ENCODE measurements around the gene SNRPD2. TPM values are rescaled to one million over a fixed set of nuclear protein-coding genes. Genes with fewer than 3 reads are reported as not detected.
"Not testable (repeated sequence)": the region's sequence is repeated elsewhere in the genome, so short reads cannot be mapped to it uniquely, and the experiment has no call there.

Gene SNRPD2
- 100 to 1,000 TPM; 449 to 481 TPM for total RNA-seq

GRCh38 chr19:45691516-45692186 lies at the start of gene SNRPD2:
TSS of gene SNRPD2 (minus strand) at chr19:45691953. CDS start at chr19:45691888, 65 bp downstream.
- Mint-ChIP-seq H3K9me3 (no peaks in the 10 kb centered on the region), H3K4me3 (peak within 1 kb of the TSS; percentile 86 to 97), H3K27me3 (ENCODE audit: low read depth) (no peaks in the 10 kb centered on the region), H3K27ac (peak within 1 kb of the TSS; percentile 95), H3K36me3 (ENCODE audit: insufficient read depth in 2 of 2) (peaks cover 7 to 25% of the 10 kb centered on the region in 2 donors), H3K4me1 (ENCODE audit: low read depth) (peaks cover 30% of the 10 kb centered on the region)
- peak; percentile 61 for ATAC-seq (replicated peaks in 1 of 2)
- peak; percentile 94 to 95 for DNase-seq

GRCh38 chr19:45739498-45740439 lies 48.0 kb upstream of the SNRPD2 start:
- Mint-ChIP-seq H3K9me3 (no peaks in the 10 kb centered on the region), H3K4me1 (ENCODE audit: low read depth) (no peaks in the 10 kb centered on the region), H3K27ac (no peak overlapping the region), H3K27me3 (ENCODE audit: low read depth) (no peaks in the 10 kb centered on the region), H3K4me3 (no peak overlapping the region), H3K36me3 (ENCODE audit: insufficient read depth in 2 of 2) (no peaks in the 10 kb centered on the region)
- DNase-seq, result no peak
- no peak for ATAC-seq (replicated peaks in 1 of 2)

GRCh38 chr19:45733160-45733810 lies 41.5 kb upstream of the SNRPD2 start, which contains the start of gene MEIOSIN:
TSS of gene MEIOSIN (plus strand) at chr19:45733439. CDS start at chr19:45735377, 1,938 bp downstream.
- Mint-ChIP-seq H3K27ac (peak within 1 kb of the TSS; percentile 22), H3K4me1 (ENCODE audit: low read depth) (peaks cover 21% of the 10 kb centered on the region), H3K9me3 (no peaks in the 10 kb centered on the region), H3K36me3 (ENCODE audit: insufficient read depth in 2 of 2) (peaks cover 1 to 2% of the 10 kb centered on the region in 2 donors), H3K4me3 (no peak within 1 kb of the TSS), H3K27me3 (ENCODE audit: low read depth) (no peaks in the 10 kb centered on the region)
- ATAC-seq (replicated peaks in 1 of 2) (no peak), DNase-seq (no peak)

GRCh38 chr19:45730368-45731288 lies 38.9 kb upstream of the SNRPD2 start, which contains the start of gene FBXO46:
TSS of gene FBXO46 (minus strand) at chr19:45730896. CDS start at chr19:45713495, 17,401 bp downstream.
- Mint-ChIP-seq H3K27ac (peak within 1 kb of the TSS; percentile 71), H3K36me3 (ENCODE audit: insufficient read depth in 2 of 2) (peaks cover 1 to 2% of the 10 kb centered on the region in 2 donors), H3K9me3 (no peaks in the 10 kb centered on the region), H3K4me1 (ENCODE audit: low read depth) (peaks cover 36% of the 10 kb centered on the region), H3K4me3 (peak within 1 kb of the TSS; percentile 93 to 96), H3K27me3 (ENCODE audit: low read depth) (no peaks in the 10 kb centered on the region)
- DNase-seq, result peak; percentile 93 to 96
- ATAC-seq (replicated peaks in 1 of 2), result peak; percentile 99 to 100

GRCh38 chr19:45729800-45730290 lies 38.1 kb upstream of the SNRPD2 start:
- ATAC-seq (replicated peaks in 1 of 2), result no peak
- Mint-ChIP-seq H3K9me3 (no peaks in the 10 kb centered on the region), H3K4me1 (ENCODE audit: low read depth) (peaks cover 36% of the 10 kb centered on the region), H3K4me3 (peak overlapping the region; percentile 93 to 96), H3K36me3 (ENCODE audit: insufficient read depth in 2 of 2) (peaks cover 1 to 2% of the 10 kb centered on the region in 2 donors), H3K27me3 (ENCODE audit: low read depth) (no peaks in the 10 kb centered on the region), H3K27ac (peak overlapping the region; percentile 71)
- DNase-seq, result no peak

GRCh38 chr19:45728683-45729082 lies 36.9 kb upstream of the SNRPD2 start:
- DNase-seq; ATAC-seq (replicated peaks in 1 of 2); H3K9me3 Mint-ChIP-seq; H3K27me3 Mint-ChIP-seq (ENCODE audit: low read depth); H3K36me3 Mint-ChIP-seq (ENCODE audit: insufficient read depth in 2 of 2): not testable (repeated sequence)
- Mint-ChIP-seq H3K4me1 (ENCODE audit: low read depth) (peaks cover 42% of the 10 kb centered on the region), H3K4me3 (peak overlapping the region in 1 of 2 donors; percentile 62), H3K27ac (peak overlapping the region; percentile 40)

- H3K4me1 Mint-ChIP-seq (ENCODE audit: low read depth), result peaks cover 41% of the 10 kb centered on the region
- DNase-seq; H3K9me3 Mint-ChIP-seq; ATAC-seq (replicated peaks in 1 of 2); H3K27me3 Mint-ChIP-seq (ENCODE audit: low read depth); H3K4me3 Mint-ChIP-seq: not testable (repeated sequence)
- H3K27ac Mint-ChIP-seq, result peak overlapping the region; percentile 72
- peaks cover 4 to 18% of the 10 kb centered on the region in 2 donors for H3K36me3 Mint-ChIP-seq (ENCODE audit: insufficient read depth in 2 of 2)
Observed at GRCh38 chr19:45720065-45720464, 28.3 kb upstream of the SNRPD2 start.

- no peak for ATAC-seq (replicated peaks in 1 of 2)
- no peaks in the 10 kb centered on the region for H3K27me3 Mint-ChIP-seq (ENCODE audit: low read depth)
- H3K9me3 Mint-ChIP-seq, result no peaks in the 10 kb centered on the region
- H3K4me3 Mint-ChIP-seq, result peak overlapping the region; percentile 98 to 99
- peaks cover 34% of the 10 kb centered on the region for H3K4me1 Mint-ChIP-seq (ENCODE audit: low read depth)
- H3K36me3 Mint-ChIP-seq (ENCODE audit: insufficient read depth in 2 of 2), result peaks cover 4 to 18% of the 10 kb centered on the region in 2 donors
- H3K27ac Mint-ChIP-seq, result peak overlapping the region; percentile 82
- peak in 1 of 2 donors; percentile 17 for DNase-seq
Observed at GRCh38 chr19:45717983-45718650, 26.4 kb upstream of the SNRPD2 start.

GRCh38 chr19:45717131-45717982 lies 25.6 kb upstream of the SNRPD2 start:
- H3K36me3 Mint-ChIP-seq (ENCODE audit: insufficient read depth in 2 of 2), result peaks cover 4 to 18% of the 10 kb centered on the region in 2 donors
- H3K27me3 Mint-ChIP-seq (ENCODE audit: low read depth), result no peaks in the 10 kb centered on the region
- peak overlapping the region; percentile 98 to 99 for H3K4me3 Mint-ChIP-seq
- peak overlapping the region; percentile 92 for H3K27ac Mint-ChIP-seq
- H3K9me3 Mint-ChIP-seq, result no peaks in the 10 kb centered on the region
- ATAC-seq (replicated peaks in 1 of 2) (peak; percentile 98), DNase-seq (peak; percentile 98 to 99)
- peaks cover 30% of the 10 kb centered on the region for H3K4me1 Mint-ChIP-seq (ENCODE audit: low read depth)

GRCh38 chr19:45716359-45717130 lies 24.8 kb upstream of the SNRPD2 start:
- Mint-ChIP-seq H3K27ac (peak overlapping the region; percentile 92), H3K4me1 (ENCODE audit: low read depth) (peaks cover 30% of the 10 kb centered on the region), H3K9me3 (no peaks in the 10 kb centered on the region), H3K36me3 (ENCODE audit: insufficient read depth in 2 of 2) (peaks cover 4 to 13% of the 10 kb centered on the region in 2 donors), H3K4me3 (peak overlapping the region; percentile 98 to 99), H3K27me3 (ENCODE audit: low read depth) (no peaks in the 10 kb centered on the region)
- DNase-seq, result peak in 1 of 2 donors; percentile 23
- no peak for ATAC-seq (replicated peaks in 1 of 2)

Data from activated T-cell treated with anti-CD3 and anti-CD28 coated beads, Interleukin-2, amount 50 U/mL, for 72 hours (primary cell).